Astrocyte (in vitro differentiated cells and primary cell): Measurements from ENCODE around the gene LPO. TPM values are rescaled to one million over a fixed set of nuclear protein-coding genes. Genes with fewer than 3 reads are reported as not detected.

ENCODE experiments used
- DNase-seq: peaks from one replicate; pipeline ENCODE4 v3.0.0-alpha.2; 2010; ENCODE audit warnings: low read depth
- FAIRE-seq: peaks from 2 replicates; lab custom pipeline; 2011; peaks lifted over from hg19 to GRCh38; lab: Jason Lieb, UNC
- H2AFZ ChIP-seq: 2 replicates; pipeline ENCODE4 v1.6.0; 2012; ENCODE audit warnings: low read depth, low read length, inconsistent platforms
- H3K27ac ChIP-seq: 2 replicates; pipeline ENCODE4 v1.5.1; 2011; ENCODE audit warnings: low read depth, low read length, inconsistent platforms
- H3K27me3 ChIP-seq: 2 replicates; pipeline ENCODE4 v1.6.0; 2011; ENCODE audit warnings: low read length, inconsistent platforms; ENCODE audit not compliant: insufficient read depth
- H3K36me3 ChIP-seq: 2 replicates; pipeline ENCODE4 v1.5.1; 2011; ENCODE audit warnings: low read length, inconsistent platforms; ENCODE audit not compliant: insufficient read depth
- H3K4me1 ChIP-seq: 2 replicates; pipeline ENCODE4 v1.5.1; 2011; ENCODE audit warnings: low read length, inconsistent platforms; ENCODE audit not compliant: insufficient read depth
- H3K4me2 ChIP-seq: 2 replicates; pipeline ENCODE4 v1.6.0; 2012; ENCODE audit warnings: low read length, inconsistent platforms
- H3K4me3 ChIP-seq: 2 replicates; pipeline ENCODE4 v1.5.1; 2011; ENCODE audit warnings: low read depth, mild to moderate bottlenecking, low read length, inconsistent platforms; ENCODE audit not compliant: insufficient read depth
- H3K79me2 ChIP-seq: 2 replicates; pipeline ENCODE4 v1.6.0; 2012; ENCODE audit warnings: mild to moderate bottlenecking, low read length, inconsistent platforms; ENCODE audit not compliant: insufficient read depth
- H3K9ac ChIP-seq: 2 replicates; pipeline ENCODE4 v1.6.0; 2012; ENCODE audit warnings: mild to moderate bottlenecking, low read length, inconsistent platforms
- H3K9me3 ChIP-seq: 2 replicates; pipeline ENCODE4 v1.5.1; 2012; ENCODE audit warnings: low read depth, mild to moderate bottlenecking, low read length, inconsistent platforms; ENCODE audit not compliant: insufficient read depth
- H4K20me1 ChIP-seq: 2 replicates; pipeline ENCODE4 v1.6.0; 2012; ENCODE audit warnings: low read length, inconsistent platforms; ENCODE audit not compliant: insufficient read depth
- H3K27ac Mint-ChIP-seq: one replicate; pipeline ENCODE4 v1.8.0; 2021; ENCODE audit warnings: mild to moderate bottlenecking, mixed read lengths; ENCODE audit not compliant: unreplicated experiment
- H3K27me3 Mint-ChIP-seq: one replicate; pipeline ENCODE4 v1.8.0; 2021; ENCODE audit warnings: low read depth, mixed read lengths; ENCODE audit not compliant: unreplicated experiment
- H3K36me3 Mint-ChIP-seq: one replicate; pipeline ENCODE4 v1.8.0; 2021; ENCODE audit warnings: low read depth, mixed read lengths; ENCODE audit not compliant: unreplicated experiment
- H3K4me1 Mint-ChIP-seq: one replicate; pipeline ENCODE4 v1.8.0; 2021; ENCODE audit warnings: low read depth, mixed read lengths; ENCODE audit not compliant: unreplicated experiment
- H3K4me3 Mint-ChIP-seq: one replicate; pipeline ENCODE4 v1.8.0; 2021; ENCODE audit warnings: mild to moderate bottlenecking, moderate library complexity, mixed read lengths; ENCODE audit not compliant: unreplicated experiment
- H3K9me3 Mint-ChIP-seq: one replicate; pipeline ENCODE4 v1.8.0; 2021; ENCODE audit warnings: mild to moderate bottlenecking, mixed read lengths; ENCODE audit not compliant: unreplicated experiment
- EZH2 ChIP-seq: IDR thresholded peaks from 2 replicates; pipeline ENCODE4 v1.6.1; 2012; ENCODE audit warnings: mild to moderate bottlenecking, low read length, inconsistent platforms; ENCODE audit not compliant: insufficient read depth
- total RNA-seq: library from RNA; stranded (reverse); gene quantifications from 2 replicates; pipeline ENCODE4 v1.2.1, GENCODE V29; 2021
- TF ChIP-seq, protein P1 (sequence below): IDR thresholded peaks from 2 replicates; pipeline ENCODE4 v1.5.1; 2011; ENCODE audit warnings: low read depth, mild to moderate bottlenecking, inconsistent platforms, low read length, moderate library complexity; ENCODE audit not compliant: insufficient read depth

LPO gene
- total RNA-seq, 1 donor from 2014 or later, result not detected

DNA sequence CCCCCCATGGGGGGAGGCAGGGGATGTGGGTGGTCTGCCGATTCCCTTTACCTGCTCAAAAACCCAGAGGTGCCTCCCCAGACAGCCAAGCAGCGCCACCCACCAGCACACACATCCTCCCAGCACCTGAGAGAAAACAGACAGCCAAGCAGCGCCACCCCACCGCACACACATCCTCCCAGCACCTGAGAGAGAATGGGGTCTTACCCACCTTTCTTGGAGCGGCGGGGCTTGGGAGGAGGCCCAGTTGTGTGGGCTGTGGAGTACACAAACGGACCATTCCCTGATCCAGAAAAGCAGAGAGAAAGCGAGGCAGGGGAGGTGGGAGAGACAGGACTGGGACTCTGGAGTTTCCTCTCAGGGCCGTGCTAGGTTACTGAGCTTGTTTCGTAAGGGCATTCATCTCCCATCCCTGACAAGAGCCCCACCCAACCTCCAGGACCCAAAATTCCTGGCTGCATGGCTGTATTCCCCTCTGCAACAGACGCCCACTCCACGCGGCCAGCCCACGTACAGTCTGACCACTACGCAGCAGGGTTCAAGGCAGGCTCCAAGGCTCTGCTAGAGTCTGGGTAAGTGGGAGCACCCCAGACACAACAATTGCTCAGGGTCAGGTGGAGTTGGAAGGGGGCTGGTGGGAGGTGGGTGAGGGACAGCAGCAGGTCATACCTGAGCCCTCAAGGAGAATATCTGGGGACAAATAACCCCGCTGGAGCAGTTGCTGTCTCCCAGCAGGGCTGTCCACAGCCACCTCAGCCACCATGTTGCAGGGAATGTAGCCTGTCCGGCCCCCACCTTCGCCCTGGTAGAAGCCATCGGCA lies 68.0 kb downstream of the LPO start:
- H3K27me3 Mint-ChIP-seq, result peaks cover 31% of the 10 kb centered on the region
- no peak overlapping the region for H3K4me2 ChIP-seq
- H3K4me1 ChIP-seq, result no peaks in the 10 kb centered on the region
- H4K20me1 ChIP-seq, result no peaks in the 10 kb centered on the region
- H3K27ac Mint-ChIP-seq, result no peak overlapping the region
- no peak for TF ChIP-seq EZH2
- TF ChIP-seq, protein P1, sequence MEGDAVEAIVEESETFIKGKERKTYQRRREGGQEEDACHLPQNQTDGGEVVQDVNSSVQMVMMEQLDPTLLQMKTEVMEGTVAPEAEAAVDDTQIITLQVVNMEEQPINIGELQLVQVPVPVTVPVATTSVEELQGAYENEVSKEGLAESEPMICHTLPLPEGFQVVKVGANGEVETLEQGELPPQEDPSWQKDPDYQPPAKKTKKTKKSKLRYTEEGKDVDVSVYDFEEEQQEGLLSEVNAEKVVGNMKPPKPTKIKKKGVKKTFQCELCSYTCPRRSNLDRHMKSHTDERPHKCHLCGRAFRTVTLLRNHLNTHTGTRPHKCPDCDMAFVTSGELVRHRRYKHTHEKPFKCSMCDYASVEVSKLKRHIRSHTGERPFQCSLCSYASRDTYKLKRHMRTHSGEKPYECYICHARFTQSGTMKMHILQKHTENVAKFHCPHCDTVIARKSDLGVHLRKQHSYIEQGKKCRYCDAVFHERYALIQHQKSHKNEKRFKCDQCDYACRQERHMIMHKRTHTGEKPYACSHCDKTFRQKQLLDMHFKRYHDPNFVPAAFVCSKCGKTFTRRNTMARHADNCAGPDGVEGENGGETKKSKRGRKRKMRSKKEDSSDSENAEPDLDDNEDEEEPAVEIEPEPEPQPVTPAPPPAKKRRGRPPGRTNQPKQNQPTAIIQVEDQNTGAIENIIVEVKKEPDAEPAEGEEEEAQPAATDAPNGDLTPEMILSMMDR, result no peak
- H3K9me3 ChIP-seq, result no peaks in the 10 kb centered on the region
- H3K9ac ChIP-seq, result no peak overlapping the region
- no peaks in the 10 kb centered on the region for H3K4me1 Mint-ChIP-seq
- DNase-seq (no peak), FAIRE-seq (no peak)
- no peaks in the 10 kb centered on the region for H3K9me3 Mint-ChIP-seq
- no peaks in the 10 kb centered on the region for H3K36me3 ChIP-seq
- H3K4me3 Mint-ChIP-seq, result no peak overlapping the region
- H3K4me3 ChIP-seq, result no peak overlapping the region
- H3K79me2 ChIP-seq, result no peaks in the 10 kb centered on the region
- H2AFZ ChIP-seq, result no peak overlapping the region
- H3K27ac ChIP-seq, result no peak overlapping the region
- no peaks in the 10 kb centered on the region for H3K36me3 Mint-ChIP-seq
- no peaks in the 10 kb centered on the region for H3K27me3 ChIP-seq

DNA sequence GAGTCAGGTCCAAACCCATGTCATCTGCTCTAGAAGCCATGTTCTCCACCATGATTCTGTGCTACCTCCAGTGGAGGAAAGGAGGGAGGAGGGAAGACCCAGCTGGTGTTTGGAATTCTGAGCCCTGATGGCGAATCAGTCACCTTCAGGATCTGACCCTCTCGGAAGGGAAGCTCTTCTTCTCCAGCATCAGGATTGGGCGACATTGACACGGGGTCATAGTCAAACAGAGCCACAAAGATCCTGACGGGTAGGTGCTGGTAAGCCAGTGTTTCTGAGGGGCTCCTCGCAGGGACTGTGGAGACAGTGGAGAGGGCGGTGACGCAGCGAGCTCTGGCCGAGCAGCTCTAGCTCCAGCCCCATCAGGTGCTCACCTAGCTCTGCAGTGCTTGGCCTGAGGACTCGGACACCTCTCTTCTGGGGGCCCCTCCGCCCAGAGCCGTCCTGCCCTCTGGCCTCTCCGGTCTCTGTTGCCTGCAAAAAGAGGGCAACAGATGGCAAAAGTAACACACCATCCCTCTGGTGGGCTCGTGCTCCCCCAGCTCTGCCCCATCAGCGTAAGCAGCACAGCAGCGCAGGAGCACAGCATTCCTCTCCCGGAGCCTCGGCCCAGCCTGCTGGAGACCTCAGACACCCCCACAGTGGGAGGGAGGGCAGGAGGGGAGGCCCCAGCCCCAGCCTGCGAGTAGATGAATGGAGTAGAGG lies 69.2 kb downstream of the LPO start:
- FAIRE-seq (no peak), DNase-seq (no peak)
- H3K4me3 ChIP-seq, result no peak overlapping the region

More for the DNA sequence above, 69.2 kb downstream of the LPO start:
- Histone ChIP-seq H3K9me3 (no peaks in the 10 kb centered on the region), H3K36me3 (no peaks in the 10 kb centered on the region), H3K4me2 (no peak overlapping the region), H3K79me2 (no peaks in the 10 kb centered on the region), H3K27me3 (no peaks in the 10 kb centered on the region), H3K4me1 (no peaks in the 10 kb centered on the region), H4K20me1 (no peaks in the 10 kb centered on the region), H3K9ac (no peak overlapping the region), H3K27ac (no peak overlapping the region), H2AFZ (no peak overlapping the region)
- Mint-ChIP-seq H3K27ac (no peak overlapping the region), H3K4me1 (no peaks in the 10 kb centered on the region), H3K4me3 (no peak overlapping the region), H3K36me3 (no peaks in the 10 kb centered on the region), H3K27me3 (peaks cover 31% of the 10 kb centered on the region), H3K9me3 (no peaks in the 10 kb centered on the region)
- TF ChIP-seq, protein P1, result no peak
- TF ChIP-seq EZH2, result no peak
